Nephron progenitor cell (in vitro differentiated cells): ENCODE measurements around the gene MNX1.

ENCODE experiments used
- DNase-seq: peaks from one replicate; pipeline ENCODE4 v3.0.0; 2021
- H3K27ac Mint-ChIP-seq: 2 replicates; pipeline ENCODE4 v1.8.0; 2021; ENCODE audit warnings: mild to moderate bottlenecking, moderate library complexity, mixed read lengths
- H3K27me3 Mint-ChIP-seq: 2 replicates; pipeline ENCODE4 v1.8.0; 2021; ENCODE audit warnings: mild to moderate bottlenecking, low read depth, mixed read lengths; ENCODE audit not compliant: poor library complexity
- H3K36me3 Mint-ChIP-seq: 2 replicates; pipeline ENCODE4 v1.8.0; 2021; ENCODE audit warnings: low read depth, mixed read lengths
- H3K4me1 Mint-ChIP-seq: 2 replicates; pipeline ENCODE4 v1.8.0; 2021; ENCODE audit warnings: mixed read lengths
- H3K4me3 Mint-ChIP-seq: 2 replicates; pipeline ENCODE4 v1.8.0; 2021; ENCODE audit warnings: mild to moderate bottlenecking, moderate library complexity, mixed read lengths
- H3K9me3 Mint-ChIP-seq: 2 replicates; pipeline ENCODE4 v1.8.0; 2021; ENCODE audit warnings: mild to moderate bottlenecking, moderate library complexity, mixed read lengths
- TF ChIP-seq, protein P1 (sequence below): fragments of 200-600 bp; sonication (generic); IDR thresholded peaks from 2 replicates; pipeline ENCODE4 v1.5.0; 2021; ENCODE audit warnings: antibody characterized with exemption

Gene MNX1

DNA sequence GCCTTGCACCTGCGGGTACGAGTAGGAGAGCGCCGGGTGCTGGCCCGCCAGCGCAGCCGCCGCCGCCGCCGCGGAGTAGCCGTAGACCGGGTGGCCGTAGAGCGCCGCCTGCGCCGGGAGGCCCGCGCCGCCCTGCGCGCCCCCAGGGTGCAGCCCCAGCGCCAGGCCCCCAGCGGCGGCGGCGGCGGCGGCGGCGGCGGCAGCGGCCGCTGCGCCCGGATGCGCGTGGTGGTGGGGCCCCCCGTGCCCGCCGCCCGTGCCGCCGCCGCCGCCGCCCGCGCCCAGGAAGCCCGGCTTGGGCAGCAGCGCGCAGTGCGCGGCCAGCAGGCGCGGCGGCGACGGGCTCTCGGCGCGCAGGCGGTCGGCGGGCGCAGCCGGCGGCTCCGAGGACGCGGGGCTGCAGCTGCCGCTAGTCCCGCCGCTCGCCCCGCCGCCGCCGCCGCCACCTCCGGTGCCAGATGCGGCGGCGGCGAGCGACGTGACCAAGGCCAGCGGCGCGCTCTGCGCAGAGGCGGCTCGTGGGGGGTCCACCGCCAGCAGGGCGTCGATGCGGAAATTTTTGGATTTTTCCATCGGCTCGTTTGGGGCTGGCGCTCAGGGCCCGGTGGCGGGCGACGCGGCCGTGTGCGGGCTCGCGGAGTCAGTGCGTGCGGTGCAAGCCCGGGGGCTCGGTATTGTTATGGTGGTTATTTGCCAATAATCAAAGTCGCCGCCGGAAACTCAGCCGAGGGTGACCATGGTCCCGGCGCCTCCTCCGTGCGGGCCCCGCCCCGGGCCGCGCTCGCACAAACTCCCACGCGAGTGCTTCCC, 480 bp downstream of the MNX1 start:
- no peak for DNase-seq
- Mint-ChIP-seq H3K9me3 (no peaks in the 10 kb centered on the region), H3K4me3 (no peak overlapping the region), H3K27ac (no peak overlapping the region), H3K4me1 (peaks cover 1% of the 10 kb centered on the region), H3K36me3 (no peaks in the 10 kb centered on the region), H3K27me3 (peaks cover 88% of the 10 kb centered on the region)
- TF ChIP-seq, protein P1, sequence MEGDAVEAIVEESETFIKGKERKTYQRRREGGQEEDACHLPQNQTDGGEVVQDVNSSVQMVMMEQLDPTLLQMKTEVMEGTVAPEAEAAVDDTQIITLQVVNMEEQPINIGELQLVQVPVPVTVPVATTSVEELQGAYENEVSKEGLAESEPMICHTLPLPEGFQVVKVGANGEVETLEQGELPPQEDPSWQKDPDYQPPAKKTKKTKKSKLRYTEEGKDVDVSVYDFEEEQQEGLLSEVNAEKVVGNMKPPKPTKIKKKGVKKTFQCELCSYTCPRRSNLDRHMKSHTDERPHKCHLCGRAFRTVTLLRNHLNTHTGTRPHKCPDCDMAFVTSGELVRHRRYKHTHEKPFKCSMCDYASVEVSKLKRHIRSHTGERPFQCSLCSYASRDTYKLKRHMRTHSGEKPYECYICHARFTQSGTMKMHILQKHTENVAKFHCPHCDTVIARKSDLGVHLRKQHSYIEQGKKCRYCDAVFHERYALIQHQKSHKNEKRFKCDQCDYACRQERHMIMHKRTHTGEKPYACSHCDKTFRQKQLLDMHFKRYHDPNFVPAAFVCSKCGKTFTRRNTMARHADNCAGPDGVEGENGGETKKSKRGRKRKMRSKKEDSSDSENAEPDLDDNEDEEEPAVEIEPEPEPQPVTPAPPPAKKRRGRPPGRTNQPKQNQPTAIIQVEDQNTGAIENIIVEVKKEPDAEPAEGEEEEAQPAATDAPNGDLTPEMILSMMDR: no peak

DNA sequence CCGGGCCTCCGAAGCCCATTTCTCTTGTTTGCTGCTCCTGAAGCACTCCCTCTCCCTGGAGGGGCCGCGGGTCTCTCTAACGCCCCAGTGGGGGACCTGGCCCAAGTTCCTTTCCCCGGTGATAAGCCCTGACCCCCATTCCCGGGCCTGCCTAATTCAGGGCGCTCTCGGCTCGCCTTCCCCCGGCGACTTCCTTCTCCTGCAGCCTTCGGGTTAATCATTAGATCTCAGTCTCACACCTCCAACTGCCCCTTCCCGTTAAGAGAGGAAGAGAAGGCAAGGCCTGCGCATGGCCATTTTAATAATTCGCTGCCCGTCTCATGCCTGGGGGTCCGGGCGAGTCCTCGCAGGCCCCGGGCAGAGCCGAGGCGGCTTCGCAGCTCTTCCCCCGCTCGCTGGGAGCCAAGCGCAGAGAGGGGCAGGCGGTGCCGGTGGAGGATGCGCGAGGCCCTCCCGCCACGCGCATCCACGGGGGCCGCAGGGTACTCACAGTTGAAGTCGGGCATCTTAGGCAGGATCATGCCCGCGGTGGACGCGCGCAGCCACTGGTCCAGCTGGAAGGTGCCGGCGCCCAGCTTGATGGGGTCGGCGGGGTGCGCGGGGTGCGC, 1.2 kb downstream of the MNX1 start:
- no peaks in the 10 kb centered on the region for H3K9me3 Mint-ChIP-seq
- no peak overlapping the region for H3K27ac Mint-ChIP-seq
- H3K36me3 Mint-ChIP-seq: no peaks in the 10 kb centered on the region
- H3K4me3 Mint-ChIP-seq: no peak overlapping the region
- H3K27me3 Mint-ChIP-seq: peaks cover 88% of the 10 kb centered on the region
- DNase-seq: no peak
- TF ChIP-seq, protein P1: no peak
- H3K4me1 Mint-ChIP-seq: peaks cover 8% of the 10 kb centered on the region

DNA sequence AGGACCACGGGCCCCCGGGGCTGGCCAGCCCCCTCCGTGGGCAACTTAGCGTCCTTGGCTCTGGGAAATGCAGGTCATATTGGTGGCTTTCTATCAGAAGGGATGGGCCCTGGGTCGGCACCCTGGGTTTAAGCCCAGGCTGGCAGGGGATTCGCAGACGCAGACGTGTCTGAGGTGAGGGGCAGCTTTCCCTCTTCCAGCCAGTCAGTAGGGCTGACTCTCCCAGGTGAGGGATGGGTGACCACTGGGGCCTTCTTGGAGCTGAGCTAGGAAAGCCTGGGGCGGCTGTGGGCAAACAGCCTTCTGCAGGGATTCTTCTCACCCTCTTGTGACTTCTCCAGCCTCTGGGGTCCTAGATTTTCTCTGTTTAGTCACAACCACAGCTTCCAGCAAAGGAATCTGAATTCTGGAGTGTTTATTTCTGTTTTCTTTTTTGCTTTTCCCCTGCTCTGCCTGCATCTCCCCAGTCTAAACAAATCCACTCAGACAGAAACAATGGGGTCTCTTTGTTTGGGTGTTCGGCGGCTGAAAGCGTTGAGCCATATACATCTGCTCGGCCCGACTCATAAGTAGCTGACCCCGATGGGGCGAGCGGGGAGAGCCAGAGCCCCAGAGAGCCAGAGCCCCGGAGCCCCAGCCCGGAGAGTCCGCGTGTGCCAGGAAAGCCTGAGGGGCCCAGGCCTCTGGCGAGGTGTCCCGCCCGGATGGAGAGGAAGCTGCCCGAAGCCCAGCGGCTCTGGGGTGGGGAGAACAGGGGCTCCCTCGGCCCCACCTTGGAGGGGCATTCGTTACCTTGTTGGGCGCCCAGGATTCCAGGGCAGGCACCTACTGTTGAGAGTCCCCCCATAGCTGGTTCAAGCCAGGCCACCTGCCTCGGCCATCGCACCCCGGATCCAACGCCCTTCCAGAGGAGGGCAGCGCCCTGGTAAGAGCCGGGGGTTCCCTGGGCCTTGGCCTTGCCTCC, 2.0 kb downstream of the MNX1 start:
- no peak overlapping the region for H3K27ac Mint-ChIP-seq
- no peaks in the 10 kb centered on the region for H3K36me3 Mint-ChIP-seq

DNA sequence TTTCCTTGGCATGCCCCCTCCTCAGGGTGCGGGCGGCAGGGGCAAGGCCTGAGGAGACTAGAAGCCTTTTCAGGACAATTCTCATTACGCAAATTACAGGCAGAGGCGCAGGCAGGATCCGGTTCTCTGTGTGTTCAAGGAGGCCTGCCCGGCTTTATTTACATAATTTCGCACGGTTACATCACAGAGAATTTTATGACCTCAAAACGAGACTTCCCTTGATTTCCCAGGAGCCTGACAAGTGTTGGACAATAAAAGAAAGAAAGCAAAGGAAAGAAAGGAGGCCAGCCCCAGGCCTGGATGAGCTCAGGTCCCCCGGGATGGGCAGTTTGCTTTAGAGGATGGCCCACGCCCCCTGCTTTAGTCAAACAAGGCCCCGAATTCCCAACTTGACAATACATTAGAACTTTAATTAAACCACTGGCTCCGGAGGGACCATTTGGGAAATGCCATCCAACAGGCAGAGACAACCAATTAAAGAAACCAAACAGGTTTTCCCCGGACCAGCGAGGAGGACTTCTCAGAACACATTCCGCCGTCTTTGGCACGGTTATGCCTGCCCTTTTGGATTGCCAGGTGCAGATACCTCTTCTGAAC, 2.9 kb downstream of the MNX1 start:
- no peaks in the 10 kb centered on the region for H3K36me3 Mint-ChIP-seq
- peaks cover 20% of the 10 kb centered on the region for H3K4me1 Mint-ChIP-seq
- TF ChIP-seq, protein P1: no peak
- DNase-seq: no peak
- H3K4me3 Mint-ChIP-seq: no peak overlapping the region
- H3K27me3 Mint-ChIP-seq: peaks cover 88% of the 10 kb centered on the region
- no peaks in the 10 kb centered on the region for H3K9me3 Mint-ChIP-seq
- H3K27ac Mint-ChIP-seq: no peak overlapping the region

More for the DNA sequence above, 2.0 kb downstream of the MNX1 start:
- DNase-seq: no peak
- Mint-ChIP-seq H3K4me3 (no peak overlapping the region), H3K9me3 (no peaks in the 10 kb centered on the region), H3K4me1 (peaks cover 16% of the 10 kb centered on the region), H3K27me3 (peaks cover 88% of the 10 kb centered on the region)
- TF ChIP-seq, protein P1: no peak

DNA sequence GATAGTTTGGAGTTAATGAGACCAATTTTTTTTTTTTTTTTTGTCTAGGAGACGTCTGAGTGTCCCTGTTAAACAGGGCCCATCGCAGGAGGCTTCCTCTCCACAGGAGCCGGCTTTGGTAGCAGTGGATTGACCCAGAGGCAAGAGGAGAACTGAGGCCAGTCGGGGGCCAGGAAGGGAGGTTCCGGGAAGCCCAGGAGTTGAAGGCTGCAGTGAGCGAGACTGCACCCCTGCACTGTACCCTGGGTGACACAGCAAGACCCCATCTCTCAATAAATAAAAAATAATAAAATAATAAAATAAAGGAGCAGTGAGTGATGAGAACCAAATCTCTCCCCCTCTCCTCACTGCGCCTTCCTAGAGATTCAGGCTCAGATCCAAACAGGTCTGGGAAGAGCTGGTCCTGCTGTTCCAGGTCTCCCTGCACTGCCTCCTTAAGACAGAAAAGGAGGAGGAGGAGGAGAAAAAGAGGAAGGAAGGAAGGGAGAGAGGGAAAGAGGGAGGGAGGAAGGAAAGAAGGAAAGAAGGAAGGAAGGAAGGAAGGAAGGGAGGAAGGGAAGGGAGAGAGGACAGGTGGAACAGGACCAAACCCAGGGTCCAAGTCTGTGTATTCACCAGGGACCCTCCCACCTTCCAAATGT, 3.5 kb downstream of the MNX1 start:
- Mint-ChIP-seq H3K36me3 (no peaks in the 10 kb centered on the region), H3K4me3 (no peak overlapping the region), H3K4me1 (peaks cover 25% of the 10 kb centered on the region), H3K27me3 (peaks cover 88% of the 10 kb centered on the region), H3K9me3 (peaks cover 3% of the 10 kb centered on the region), H3K27ac (no peak overlapping the region)
- DNase-seq: no peak
- TF ChIP-seq, protein P1: no peak
